Superior temporal gyrus (tissue), 1 donor: ENCODE results near the gene THSD4.

Experiments used
- DNase-seq: peaks from one replicate; pipeline ENCODE4 v3.0.0-alpha.2; 2016; ENCODE audit errors: extremely low spot score

The THSD4 gene

GRCh38 chr15:71452893-71453292 is 337.6 kb downstream of the THSD4 start:
- no peak for DNase-seq

DNA sequence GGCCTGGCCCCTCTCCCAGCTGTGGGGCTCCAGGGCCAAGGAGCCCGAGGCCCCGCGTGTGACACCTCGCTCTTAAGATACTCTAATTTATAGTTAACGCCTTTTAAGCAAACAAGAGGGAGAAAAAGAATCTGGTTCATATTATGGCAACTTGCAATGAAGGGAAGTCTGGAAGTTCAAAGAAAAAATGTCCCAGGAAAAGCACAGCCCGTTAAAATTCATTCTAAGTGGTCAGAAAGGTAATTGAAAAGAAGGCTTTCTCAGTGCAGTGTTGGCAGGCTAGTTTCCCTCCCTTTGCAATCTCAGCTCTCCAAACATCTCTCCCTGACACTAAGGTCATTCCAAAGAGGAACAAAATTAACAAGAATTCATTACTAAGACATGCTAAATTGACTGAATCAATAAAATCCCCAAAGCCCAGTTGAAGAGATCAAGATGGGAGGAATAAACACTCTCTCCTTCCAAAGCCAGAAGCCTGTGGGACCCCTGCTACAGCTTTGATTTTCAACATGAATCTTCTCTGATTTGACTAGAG is 339.3 kb downstream of the THSD4 start:
- DNase-seq, result no peak

DNA sequence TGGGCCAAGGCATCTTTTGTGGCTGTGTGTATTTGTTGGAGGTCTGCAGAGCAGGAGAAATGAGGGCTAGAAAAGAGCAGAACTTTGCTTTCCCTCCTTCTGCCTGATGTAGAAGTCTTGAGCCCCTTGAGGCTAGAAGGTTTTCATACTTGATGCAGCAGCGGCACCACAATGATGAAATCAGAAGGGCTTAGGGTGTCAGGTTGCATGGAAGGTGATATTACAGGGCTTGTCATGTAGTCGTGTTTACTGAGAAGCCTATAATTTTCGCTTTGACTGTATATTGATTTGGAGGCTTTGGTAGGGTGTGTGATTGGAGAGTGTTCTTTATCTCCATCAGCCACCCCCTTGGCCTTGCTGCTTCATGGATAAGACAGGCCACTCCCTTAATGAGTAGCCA is 339.8 kb downstream of the THSD4 start:
- no peak for DNase-seq

GRCh38 chr15:71455878-71456277 is 340.6 kb downstream of the THSD4 start:
- no peak for DNase-seq

GRCh38 chr15:71456362-71456761 is 341.1 kb downstream of the THSD4 start:
- DNase-seq, result no peak

GRCh38 chr15:71456811-71457210 is 341.5 kb downstream of the THSD4 start:
- DNase-seq, result no peak

DNA sequence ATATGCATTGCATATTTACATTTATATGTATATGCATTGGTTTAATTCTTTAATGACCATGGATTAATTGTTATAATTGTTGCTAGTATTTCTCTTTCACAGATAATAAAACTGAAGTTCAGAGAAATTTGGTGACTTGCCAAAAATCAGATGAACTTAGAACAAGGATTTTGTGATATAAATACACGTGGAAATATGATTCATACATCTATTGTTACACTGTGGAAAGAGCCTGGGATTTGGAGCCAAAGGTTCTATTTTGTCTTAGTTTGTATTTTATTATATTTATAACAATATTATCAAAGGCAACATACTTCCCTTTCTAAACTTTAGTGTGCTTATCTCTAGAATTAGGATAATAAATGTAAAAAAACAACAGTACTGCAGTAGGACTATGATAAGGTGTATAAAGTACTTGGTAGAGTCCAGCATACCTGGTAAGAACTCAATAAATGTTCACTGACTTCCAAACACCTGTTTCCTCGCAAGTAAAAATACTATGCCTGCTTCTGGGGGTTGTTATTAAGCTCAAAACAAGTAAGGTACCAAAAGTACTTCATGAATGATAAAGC is 342.9 kb downstream of the THSD4 start:
- no peak for DNase-seq

DNA sequence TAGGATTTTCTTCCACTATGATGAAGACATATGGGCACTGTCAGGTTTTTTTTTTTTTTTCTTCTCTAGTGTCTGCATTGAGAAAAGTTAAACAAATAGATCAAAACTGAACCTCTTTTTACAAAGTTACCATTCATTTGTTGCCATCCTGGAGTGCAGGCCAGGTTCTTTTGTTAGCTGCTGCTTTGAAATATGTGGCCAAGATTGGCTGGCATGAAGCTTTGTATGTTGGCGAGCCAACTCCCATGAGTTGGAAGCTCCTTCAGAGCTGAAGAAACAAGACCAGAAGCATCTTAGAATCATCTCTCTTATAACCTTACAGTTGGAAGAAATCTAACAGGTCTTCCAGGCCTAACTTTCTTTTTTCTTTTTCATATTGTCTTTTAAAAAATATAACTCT is 346.5 kb downstream of the THSD4 start:
- no peak for DNase-seq

- DNase-seq, result no peak
Observed at GRCh38 chr15:71462638-71463037, 347.4 kb downstream of the THSD4 start.

DNA sequence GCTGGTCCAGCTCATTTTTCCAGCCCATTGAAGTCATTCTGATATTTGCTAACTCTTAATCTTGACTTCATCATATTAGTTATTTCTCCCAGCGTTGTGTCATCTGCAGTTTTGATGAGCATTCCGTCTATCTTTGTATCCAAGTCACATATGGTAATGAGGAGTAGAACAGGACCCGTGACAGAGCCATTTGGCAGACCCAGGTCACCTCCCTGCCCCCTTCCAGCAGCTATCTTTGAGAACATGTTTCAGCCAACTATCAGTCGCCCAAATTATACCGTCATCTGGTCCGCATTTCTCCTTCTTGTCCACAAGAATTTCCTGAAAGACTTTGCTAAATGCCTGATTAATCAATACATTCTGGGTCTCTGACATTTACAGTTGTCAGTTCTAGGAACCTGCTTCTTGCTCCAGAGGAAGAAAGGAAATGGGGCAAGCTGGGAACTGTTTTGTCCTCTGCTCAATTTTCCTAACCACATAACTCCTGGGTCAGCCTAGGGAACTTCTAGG is 347.9 kb downstream of the THSD4 start:
- DNase-seq, result no peak

- DNase-seq, result no peak
Observed at GRCh38 chr15:71465131-71465955, 350.1 kb downstream of the THSD4 start.

- no peak for DNase-seq
Observed at GRCh38 chr15:71468715-71469114, 353.4 kb downstream of the THSD4 start.

- DNase-seq, result no peak
Observed at GRCh38 chr15:71469413-71469812, 354.1 kb downstream of the THSD4 start.

DNA sequence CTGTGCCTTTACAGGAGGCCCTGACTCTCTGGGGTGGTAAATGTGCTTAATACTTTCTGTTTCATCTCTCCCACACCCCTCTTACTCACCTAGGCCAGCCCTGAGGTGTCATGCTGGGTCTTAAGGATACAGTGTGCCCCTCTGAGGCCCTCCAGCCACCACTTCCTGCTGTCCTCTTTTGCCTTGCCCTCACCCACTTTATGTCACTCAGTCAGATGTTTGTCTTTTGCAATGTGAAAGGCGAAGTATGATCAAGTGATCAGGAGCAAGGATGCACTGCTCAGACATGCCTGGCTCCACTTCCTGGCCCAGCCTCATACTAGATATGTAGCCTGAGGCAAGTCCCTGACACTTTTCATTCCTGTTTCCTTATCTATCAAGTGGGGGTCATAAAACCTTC is 356.1 kb downstream of the THSD4 start:
- DNase-seq, result no peak

GRCh38 chr15:71472566-71472965 is 357.3 kb downstream of the THSD4 start:
- DNase-seq, result peak; percentile 17

DNA sequence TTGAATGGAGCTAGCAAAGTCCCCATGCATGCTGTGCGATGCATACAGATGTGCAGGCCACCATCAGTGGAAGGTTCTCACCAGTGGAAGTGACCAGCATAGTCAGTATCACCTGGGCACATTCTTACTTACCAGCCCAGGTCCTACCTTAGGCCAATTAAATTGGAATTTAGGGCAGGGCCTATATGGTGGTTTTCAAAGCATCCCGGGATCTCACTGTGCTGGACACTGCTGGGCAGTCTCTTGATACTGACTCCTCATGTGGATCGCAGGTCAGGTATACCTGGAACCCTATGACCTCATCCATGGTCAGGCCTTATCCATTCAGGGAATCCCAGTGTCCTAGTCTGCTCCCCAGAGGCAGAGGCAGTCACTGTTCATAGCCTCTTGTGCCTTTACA is 358.5 kb downstream of the THSD4 start:
- DNase-seq, result no peak

DNA sequence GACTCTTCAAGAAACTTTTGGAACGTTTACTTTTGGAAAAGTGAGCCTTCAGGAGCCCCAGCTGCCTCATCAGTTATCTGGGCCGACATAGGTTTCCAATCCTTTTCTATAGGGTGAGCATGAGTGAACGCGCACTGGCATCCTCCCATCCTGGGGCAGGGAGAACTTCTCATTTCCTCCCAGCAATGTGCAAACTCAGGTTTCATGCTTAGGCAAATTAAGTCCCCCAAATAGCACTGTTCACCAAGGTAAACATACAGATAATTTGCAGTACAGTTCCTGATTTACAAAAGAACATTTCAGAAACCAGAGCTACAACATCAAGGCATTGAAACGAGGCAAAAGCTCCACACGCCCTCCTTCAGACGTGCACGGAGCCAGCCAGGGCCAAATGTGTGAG is 361.6 kb downstream of the THSD4 start:
- no peak for DNase-seq

DNA sequence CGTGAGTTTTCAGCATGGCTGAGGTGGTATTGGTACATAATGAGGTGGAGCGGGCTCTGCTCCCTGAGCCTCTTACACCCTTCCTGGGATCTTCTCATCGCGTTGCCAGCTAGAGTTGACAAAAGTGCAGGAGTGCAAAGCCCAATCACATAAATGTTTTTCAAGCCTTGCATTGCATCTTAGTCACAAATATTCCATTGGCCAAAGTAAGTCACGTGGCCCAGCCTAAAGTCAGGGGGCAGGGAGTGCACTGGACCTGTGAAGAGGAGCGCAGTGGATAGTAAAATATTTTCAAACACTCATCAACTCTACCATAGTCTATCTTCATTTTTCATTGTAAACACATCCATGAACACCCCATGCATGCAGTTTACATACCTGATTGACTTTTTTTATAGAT is 365.3 kb downstream of the THSD4 start:
- DNase-seq, result no peak

- DNase-seq, result no peak
Observed at GRCh38 chr15:71484080-71484479, 368.8 kb downstream of the THSD4 start.

GRCh38 chr15:71485094-71485693 is 369.9 kb downstream of the THSD4 start:
- no peak for DNase-seq

GRCh38 chr15:71489570-71489969 is 374.3 kb downstream of the THSD4 start:
- DNase-seq, result no peak

DNA sequence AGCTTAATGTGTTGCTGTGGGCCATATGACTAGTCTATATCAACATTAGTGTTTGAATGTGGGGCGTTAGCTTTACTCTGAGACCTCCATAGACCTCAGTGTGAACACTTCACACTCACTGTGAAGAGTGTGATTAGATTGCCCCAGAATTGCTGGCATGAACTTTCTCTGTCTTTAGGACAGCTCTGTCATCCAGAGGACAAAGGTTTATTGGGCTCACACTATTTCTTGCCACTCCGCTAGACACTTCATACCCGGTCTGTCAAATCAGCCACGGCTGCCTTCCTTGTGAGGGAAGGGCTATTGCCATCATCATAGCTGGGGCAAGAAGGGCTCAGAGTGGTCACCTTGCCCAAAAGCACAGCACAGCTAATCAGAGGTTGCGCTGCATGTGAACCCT is 378.3 kb downstream of the THSD4 start:
- DNase-seq, result no peak
